PFSK-1 (cell line): ENCODE measurements around the gene TNFRSF9.

Experiments
- FOXP2 ChIP-seq: optimal IDR thresholded peaks from 2 replicates; pipeline ENCODE3; 2011; ENCODE audit warnings: borderline replicate concordance, control low read depth, inconsistent platforms; ENCODE audit not compliant: insufficient read depth; ENCODE audit errors: extremely low read length, extremely low read depth
- POLR2AphosphoS5 ChIP-seq: IDR thresholded peaks from 2 replicates; pipeline ENCODE4 v1.6.1; 2012; ENCODE audit warnings: low read depth, mild to moderate bottlenecking, control low read depth, low read length, moderate library complexity
- REST ChIP-seq, 2 experiments: IDR thresholded peaks; 2 replicates each; pipeline versions ENCODE4 v1.6.1 to v1.8.0; 2011 to 2012; ENCODE audit warnings: low read depth in 2 of 2, low read length in 2 of 2, control low read depth in 1 of 2, inconsistent platforms in 1 of 2, mild to moderate bottlenecking in 1 of 2, moderate library complexity in 1 of 2; ENCODE audit not compliant: insufficient read depth in 1 of 2
- SIN3A ChIP-seq: IDR thresholded peaks from 2 replicates; pipeline ENCODE4 v1.6.1; 2012; ENCODE audit warnings: mild to moderate bottlenecking, low read length, moderate library complexity, borderline replicate concordance; ENCODE audit not compliant: insufficient read depth
- TAF1 ChIP-seq: IDR thresholded peaks from 2 replicates; pipeline ENCODE4 v1.6.1; 2012; ENCODE audit warnings: low read length, control low read depth, borderline replicate concordance; ENCODE audit not compliant: insufficient read depth

The TNFRSF9 gene

GRCh38 chr1:7873801-7874795 is 66.5 kb downstream of the TNFRSF9 start:
- no peak for TF ChIP-seq POLR2AphosphoS5
- TF ChIP-seq REST (IDR thresholded peaks at IDR 0.05; ENCODE audit: insufficient read depth in 1 of 2, low read depth in 2 of 2, low read length in 2 of 2), result no peak
- TF ChIP-seq TAF1, result no peak
- TF ChIP-seq FOXP2, result no peak
- no peak for TF ChIP-seq SIN3A

GRCh38 chr1:7871136-7871535 is 69.5 kb downstream of the TNFRSF9 start:
- no peak for TF ChIP-seq REST (IDR thresholded peaks at IDR 0.05; ENCODE audit: insufficient read depth in 1 of 2, low read depth in 2 of 2, low read length in 2 of 2)
- no peak for TF ChIP-seq TAF1
- TF ChIP-seq SIN3A, result no peak
- no peak for TF ChIP-seq POLR2AphosphoS5
- TF ChIP-seq FOXP2, result no peak

GRCh38 chr1:7869136-7869920 is 71.3 kb downstream of the TNFRSF9 start:
- TF ChIP-seq REST (IDR thresholded peaks at IDR 0.05; ENCODE audit: insufficient read depth in 1 of 2, low read depth in 2 of 2, low read length in 2 of 2), result no peak
- no peak for TF ChIP-seq SIN3A
- TF ChIP-seq FOXP2, result no peak
- TF ChIP-seq POLR2AphosphoS5, result no peak
- TF ChIP-seq TAF1, result no peak

GRCh38 chr1:7868070-7868780 is 72.4 kb downstream of the TNFRSF9 start:
- no peak for TF ChIP-seq TAF1
- no peak for TF ChIP-seq POLR2AphosphoS5
- TF ChIP-seq SIN3A, result no peak
- TF ChIP-seq REST (IDR thresholded peaks at IDR 0.05; ENCODE audit: insufficient read depth in 1 of 2, low read depth in 2 of 2, low read length in 2 of 2), result no peak
- no peak for TF ChIP-seq FOXP2
